GM18870 (cell line): ENCODE results near the gene AK1.
"Not testable (repeated sequence)": the region's sequence is repeated elsewhere in the genome, so short reads cannot be mapped to it uniquely, and the experiment has no call there.

Experiments
- ATAC-seq: cut with Tn5 transposase; IDR thresholded peaks from one replicate; pipeline ENCODE4 v1.9.1; 2021; ENCODE audit warnings: moderate library complexity; ENCODE audit not compliant: unreplicated experiment

AK1 gene

GRCh38 chr9:127884976-127885490, 7.6 kb upstream of the AK1 start:
- ATAC-seq, result no peak

DNA sequence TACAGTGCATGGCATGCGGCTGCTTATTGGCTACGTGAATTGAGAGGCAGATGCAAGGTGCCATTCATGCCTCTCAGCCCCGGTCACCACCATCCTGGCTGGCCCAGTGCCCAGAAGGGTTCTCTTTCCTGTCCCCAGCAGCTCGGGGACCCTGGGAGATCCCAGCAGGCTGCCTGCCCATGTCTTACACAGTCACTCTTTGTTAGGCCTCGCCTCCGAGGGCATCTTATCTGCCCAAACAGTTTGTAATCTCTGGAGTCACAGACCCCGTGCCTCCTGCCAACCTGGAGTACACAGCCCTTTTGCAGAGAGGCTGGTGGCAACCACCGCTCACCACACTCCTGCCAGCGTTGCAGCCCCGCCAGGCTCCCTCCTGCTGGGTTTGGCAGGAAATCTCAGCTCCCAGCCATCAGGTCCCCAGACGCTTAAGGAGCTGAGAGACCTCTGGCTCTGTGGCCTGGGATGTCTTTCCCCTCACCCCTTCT, 7.0 kb upstream of the AK1 start:
- ATAC-seq, result no peak

DNA sequence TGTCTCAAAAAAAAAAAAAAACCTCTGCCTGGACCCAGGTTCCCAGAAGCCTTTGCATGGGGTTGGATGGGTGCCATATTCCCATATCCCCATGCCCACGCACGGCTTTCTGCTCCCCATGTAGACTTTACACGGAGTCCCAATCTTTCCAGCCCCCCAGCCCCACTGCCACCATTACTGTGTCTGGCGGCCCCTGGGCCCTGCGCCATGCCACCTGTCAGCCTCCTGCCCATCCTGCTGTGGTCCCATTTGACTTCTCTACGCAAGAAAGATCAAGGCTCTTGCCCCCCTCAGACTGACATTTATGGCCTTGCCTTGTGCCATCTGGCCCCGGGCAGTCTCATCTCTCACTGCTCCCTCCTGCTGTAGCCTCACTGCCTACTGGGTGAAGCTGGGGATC, 6.5 kb upstream of the AK1 start:
- ATAC-seq, result no peak

DNA sequence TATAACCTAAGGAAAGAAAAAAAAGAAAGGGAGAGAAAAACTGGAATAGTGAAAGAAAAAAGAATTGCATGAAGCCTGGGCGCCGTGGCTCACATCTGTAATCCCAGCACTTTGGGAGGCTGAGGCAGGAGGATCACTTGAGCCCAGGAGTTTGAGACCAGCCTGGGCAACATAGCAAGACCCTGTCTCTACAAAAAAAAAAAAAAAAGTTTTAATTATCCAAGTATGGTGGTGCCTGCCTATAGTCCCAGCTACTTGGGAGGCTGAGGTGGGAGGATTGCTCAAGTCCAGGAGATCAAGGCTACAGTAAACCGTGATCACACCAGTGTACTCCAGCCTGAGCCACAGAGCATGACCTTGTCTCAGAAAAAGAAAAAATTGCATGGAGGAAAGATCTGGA, 4.2 kb upstream of the AK1 start:
- not testable (repeated sequence) for ATAC-seq

GRCh38 chr9:127880143-127880542, 2.7 kb upstream of the AK1 start:
- no peak for ATAC-seq

GRCh38 chr9:127878652-127879390, 1.3 kb upstream of the AK1 start:
- no peak for ATAC-seq

GRCh38 chr9:127878001-127878651, 651 bp upstream of the AK1 start:
- ATAC-seq, result no peak

DNA sequence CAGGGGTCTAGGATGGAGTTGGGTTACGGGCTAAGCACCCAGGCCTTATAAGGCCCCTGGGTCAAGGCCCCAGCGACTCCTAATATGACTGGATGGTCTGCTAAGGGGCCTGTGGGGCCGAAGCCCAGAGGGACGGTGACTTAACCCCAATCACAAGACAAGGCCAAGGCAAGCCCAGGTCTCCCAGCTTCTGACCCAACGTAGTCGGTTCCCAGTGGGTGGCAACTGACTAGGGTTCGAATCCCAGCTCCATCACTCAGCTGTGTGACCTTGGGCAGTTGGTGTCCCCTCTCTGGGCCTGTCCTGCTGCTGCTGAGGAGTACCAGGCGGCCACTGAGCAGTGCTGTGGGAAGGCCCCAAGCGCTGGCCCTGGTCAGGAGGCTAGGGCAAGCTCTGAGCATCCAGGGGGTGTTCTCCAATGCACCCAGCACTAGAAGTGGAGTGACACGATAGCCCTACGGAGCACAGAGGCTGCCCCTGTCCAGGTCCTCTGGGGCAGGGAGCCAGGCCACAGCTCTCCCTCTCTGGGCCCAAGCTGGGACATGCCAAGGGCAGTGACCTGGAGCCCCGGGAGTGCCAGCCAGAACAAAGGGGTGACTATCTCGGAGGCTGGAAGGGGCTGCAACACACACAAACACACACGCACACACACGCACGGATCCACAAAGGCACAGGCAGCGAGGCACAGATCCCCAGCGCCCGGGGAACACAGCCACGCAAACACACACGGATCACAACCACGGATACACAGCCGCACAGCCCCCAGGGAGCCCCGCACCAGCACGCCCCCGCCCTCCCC, 512 bp downstream of the AK1 start:
- no peak for ATAC-seq

- no peak for ATAC-seq
These were observed 1.3 kb downstream of the AK1 start for GRCh38 chr9:127876026-127876763.

DNA sequence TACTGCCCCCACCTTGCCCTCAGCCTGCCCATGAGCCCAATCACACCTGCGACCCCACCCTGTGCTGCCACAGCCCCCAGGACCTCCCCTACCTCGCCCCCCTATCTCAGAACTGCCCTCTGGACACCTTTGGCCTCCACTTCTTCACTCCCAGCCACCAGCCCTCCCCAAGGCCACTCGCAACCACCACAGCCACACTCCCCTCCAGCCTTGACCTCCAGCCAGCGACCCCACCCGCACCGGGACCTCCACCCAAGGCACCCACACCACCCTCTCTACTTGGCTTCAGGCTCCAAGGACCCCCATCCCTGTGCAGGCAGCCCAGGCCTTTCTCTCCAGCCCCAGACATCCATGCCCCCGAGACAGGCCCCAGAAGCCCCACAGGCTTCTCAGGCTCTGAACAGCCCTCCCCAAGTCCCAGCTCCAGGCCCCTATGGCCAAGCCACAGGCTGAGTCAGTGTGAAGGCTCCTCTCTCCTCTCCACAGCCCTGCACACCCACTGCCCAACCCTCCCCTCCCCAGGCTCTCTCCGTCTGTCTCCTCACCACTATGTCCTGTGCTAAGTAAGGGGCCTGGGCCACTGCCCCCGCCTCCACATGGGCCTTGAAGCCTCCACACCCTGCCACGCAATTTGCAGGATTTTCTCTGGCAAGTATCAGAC, 2.0 kb downstream of the AK1 start:
- no peak for ATAC-seq

DNA sequence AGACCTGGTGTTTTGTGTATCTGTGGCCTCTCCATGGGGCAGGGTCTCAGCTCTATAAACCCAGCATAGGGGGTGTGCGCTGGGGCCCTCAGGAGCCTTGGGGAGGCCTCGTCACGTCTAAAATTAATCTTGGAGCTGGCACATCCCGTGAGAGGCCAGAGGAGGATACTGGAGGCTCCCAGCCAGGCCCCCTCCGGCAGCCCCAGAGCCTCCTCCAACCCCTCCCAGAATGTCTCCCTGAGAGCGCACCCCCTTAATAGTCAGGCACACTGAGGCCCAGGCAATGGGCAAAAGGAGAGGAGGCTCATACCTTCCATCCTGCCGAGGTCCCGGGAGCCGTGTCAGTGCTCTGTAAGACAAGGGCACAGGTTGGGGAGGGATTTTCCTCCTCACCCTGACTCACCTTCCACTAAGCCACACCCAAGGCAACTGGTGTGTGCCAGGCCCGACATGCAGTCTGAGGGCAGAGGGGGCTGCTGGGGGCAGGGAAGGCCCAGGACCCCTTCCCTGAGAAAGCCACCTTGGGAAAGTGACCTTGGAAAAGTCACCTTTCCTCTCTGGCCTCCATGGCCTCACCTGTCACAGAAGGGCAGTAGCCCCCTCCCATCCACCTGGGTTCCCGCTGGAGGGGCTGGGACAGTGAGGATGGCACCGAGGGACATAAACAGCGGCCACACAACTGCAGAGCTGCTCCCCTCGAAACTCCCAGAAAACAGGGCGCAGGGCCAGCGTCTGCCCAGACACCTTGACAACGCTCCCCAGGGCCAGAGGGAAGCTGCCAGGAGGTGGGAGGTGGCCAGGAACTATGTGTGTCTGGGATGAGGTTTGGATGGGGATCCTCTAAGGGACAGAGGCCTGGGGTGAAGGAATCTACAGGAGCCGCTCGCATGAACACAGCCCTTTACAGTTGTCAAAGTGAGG, 2.9 kb downstream of the AK1 start:
- no peak for ATAC-seq

- ATAC-seq, result no peak
These were observed 3.6 kb downstream of the AK1 start for GRCh38 chr9:127873886-127874285.

DNA sequence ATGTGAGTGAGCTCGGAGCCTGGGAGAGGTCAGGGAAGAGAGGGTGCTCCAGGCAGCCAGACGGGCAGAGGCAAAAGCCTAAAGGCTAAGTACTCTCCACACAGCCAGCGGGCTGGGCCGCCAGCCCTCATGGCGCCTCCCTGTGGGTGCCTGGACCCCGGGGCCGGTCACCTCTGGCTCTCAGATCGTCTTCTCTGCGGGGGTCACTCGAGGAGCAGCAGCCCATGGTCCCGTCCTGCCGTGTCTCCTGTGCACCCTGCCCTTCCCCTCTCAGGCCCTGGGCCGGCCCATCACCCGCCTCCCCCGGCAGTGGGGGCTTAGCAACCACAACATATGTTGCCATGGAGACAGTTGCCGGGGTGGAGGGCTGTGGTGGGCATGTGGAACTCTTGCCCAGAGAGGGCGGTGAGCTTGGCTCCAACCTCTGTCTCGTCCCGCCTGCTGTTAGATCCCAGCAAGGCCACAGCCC, 4.2 kb downstream of the AK1 start:
- no peak for ATAC-seq

GRCh38 chr9:127872369-127873222, 4.9 kb downstream of the AK1 start:
- no peak for ATAC-seq

GRCh38 chr9:127871531-127871930, 5.9 kb downstream of the AK1 start:
- no peak for ATAC-seq

DNA sequence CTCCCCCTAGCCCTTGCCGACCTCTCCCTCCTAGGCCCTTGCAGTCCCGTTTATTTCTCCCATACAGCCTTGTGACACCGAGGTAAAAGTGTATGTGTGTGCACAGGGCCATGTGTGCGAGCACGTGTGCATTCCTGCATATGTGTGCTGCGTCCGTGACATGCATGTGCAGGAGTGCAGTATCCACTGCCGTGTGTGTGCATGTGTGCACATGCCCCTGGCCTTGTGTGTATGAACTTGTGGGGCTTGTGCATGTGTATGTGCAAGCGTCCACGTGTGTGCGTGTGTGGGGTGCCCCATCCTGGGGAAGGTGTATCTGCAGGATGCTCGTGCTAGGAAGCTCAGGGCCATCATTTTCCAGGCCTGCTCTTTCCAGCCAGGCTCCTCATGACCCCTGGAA, 6.6 kb downstream of the AK1 start:
- no peak for ATAC-seq

- ATAC-seq, result not testable (repeated sequence)
These were observed 7.4 kb downstream of the AK1 start for GRCh38 chr9:127870153-127870491.
